GM19468 (cell line): ENCODE measurements around the gene EDA.
"Not testable (repeated sequence)": the region's sequence is repeated elsewhere in the genome, so short reads cannot be mapped to it uniquely, and the experiment has no call there.

ENCODE experiments used
- ATAC-seq: cut with Tn5 transposase; IDR thresholded peaks from one replicate; pipeline ENCODE4 v1.9.1; 2021; ENCODE audit warnings: mild to moderate bottlenecking, moderate library complexity, moderate number of reproducible peaks; ENCODE audit not compliant: unreplicated experiment; ENCODE audit errors: extremely low read depth

Gene EDA

DNA sequence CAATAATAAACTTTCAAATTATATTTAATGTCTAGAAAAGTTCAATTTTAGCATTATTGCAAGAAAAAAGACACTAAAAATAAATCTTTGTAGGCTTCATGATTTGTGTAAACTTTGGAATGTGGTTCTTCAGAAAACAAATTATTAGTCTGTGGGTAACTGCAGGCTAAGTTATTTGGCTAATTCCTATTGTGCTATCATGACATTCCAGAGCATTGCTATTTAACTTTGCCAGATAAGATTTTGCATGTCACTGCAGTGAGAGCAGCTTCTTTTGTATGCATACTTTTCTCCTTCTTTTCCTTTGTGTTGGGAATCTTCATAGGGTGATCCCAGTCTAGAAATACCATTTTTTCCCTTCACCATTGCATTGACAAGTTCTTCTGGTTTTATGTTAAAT, 303.8 kb downstream of the EDA start:
- ATAC-seq = no peak

DNA sequence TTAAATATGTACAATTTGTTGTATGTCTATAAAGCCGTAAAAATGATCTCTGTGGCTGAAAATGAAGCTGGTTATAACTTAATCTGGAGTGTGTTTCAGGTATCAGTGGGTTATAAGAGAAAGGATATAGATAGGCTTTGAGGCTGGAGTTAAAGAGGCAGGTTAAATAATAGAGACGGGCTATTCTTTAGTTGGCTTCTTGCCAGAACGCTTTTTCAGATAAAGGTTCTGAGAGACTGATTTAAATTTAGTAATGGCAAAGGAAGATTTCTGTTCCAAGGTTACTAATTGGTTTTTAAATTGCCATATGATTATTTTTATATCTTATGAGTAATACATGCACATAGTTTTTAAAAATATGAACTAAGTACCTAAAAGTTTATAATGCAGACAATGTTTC, 316.4 kb downstream of the EDA start:
- ATAC-seq = no peak

DNA sequence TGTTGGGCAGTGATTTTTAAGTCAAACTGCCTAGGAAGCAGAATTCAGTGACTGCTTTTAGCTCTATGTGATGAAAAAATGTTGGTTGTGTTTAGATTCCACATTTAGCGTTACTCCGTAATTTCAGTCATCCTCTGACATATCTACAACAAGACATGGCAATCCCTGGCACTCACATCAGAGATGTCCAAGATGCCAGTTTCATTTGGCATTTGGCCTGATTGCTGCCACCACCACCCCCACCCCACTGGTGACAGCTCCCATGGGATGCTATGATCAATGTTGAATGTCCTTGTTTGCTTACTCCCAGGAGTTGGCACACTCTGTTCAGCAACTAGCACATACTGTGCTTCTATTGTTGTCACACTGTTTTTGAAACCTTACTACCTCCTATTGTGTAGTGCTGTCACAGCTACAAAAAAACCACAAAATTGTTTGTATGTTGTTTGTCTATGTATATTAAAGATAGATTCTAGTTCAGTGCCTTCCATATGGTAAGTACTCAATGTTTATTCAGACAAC, 332.4 kb downstream of the EDA start:
- no peak for ATAC-seq

DNA sequence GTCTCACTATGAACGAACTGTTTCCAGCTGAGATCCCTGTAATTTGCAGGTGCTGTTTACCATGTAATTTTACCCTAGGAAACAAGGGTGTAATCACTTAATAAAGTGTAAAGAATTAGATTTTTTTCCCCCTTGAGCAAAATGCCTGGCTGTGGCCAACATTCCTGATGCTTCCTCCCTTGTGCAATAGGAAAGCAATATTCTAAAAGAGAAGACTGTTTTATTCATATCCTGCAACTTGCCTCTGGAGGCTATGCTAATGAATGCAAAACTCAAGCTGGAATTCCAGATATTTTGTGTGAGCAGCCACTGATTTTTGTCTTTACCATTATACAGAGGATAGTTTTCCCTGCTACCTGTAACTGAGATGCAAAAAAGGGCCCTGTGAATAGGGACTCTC, 335.8 kb downstream of the EDA start:
- ATAC-seq = no peak

DNA sequence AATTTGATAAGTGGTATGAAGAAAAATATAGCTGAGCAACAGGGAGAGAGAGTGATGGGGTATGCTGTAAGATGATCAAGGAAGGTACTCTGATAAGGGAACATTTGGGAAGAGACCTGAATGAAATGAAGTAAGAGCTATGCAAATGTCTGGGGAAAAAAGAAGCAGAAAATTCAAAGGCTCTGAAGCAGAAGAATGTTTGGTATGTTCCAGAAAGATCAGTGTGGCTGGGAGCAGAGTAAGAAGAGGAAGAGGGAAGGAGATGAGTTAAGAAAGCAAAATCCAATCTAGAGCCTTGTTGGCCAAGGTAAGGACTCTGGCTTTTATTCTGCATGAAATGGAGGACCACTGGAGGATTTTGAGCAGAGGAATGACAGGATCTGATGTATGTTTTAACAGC, 343.8 kb downstream of the EDA start:
- no peak for ATAC-seq

DNA sequence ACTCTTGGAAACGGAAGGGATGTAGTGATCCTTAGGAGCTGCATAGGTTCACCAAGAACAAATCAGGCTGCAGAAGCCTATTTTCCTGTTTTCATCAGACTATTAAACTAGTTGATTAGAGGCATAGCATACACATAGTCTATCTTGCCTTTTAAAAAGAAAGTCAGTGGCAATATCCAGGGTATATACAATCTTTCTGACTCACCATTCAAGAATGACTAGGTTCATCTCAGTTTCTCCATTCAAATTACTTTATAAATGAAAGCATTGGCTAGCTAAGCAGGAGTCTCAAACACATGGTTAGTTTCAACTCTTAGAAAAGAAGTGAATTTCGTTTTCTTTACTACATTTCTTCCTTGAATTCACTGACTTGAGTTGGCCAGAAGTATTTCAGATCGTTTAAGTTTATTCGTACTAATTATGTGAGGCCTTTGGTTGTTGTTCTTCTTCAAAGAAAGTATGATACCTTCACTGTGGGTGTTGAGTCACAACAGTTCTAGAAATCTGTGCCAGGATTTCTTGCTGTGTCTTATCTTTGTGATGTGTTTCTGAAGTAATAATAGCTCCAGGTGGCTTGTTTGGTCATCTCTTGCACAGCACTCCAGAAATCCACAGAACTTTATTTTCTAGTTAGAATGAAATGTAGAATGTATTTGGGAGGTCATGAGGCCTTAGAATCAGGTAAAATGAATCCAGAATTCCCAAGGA, 345.6 kb downstream of the EDA start:
- no peak for ATAC-seq

DNA sequence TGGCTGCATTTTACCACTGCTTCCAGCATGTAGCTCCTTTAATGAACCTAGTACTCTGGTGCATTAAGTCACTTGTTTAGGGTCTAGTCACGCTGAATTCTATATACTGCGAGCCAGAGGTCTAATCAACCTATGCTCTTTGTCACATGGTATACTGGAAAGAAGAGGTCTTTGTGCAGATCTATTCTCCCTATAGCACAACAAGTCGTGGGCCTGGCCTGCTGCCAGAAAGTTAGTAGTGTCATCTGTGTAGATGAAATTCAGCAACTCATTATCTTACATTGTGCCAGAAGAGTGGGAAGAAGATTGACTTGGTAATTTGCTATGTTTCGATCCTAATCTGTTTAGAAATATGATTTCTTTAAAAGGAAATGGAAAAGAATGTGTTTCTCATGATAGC, 353.0 kb downstream of the EDA start:
- no peak for ATAC-seq

DNA sequence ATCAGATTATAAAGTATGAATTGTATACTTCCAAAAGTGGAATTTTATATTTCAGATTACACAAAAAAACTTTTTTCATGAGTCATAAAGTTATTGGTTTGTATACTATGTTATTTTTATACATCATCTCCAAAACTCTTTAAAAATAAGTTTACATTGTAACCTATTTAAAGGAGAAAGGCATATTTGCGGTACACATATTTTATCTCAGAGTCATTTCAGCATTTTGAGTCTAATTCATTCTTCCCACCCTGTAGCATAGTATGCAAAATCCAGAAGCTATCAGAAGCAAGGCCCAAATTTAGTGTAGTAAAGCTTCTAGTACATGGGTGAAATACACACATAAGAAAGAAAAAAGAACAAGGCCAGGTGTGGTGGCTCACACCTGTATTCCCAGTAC, 353.5 kb downstream of the EDA start:
- ATAC-seq = no peak

DNA sequence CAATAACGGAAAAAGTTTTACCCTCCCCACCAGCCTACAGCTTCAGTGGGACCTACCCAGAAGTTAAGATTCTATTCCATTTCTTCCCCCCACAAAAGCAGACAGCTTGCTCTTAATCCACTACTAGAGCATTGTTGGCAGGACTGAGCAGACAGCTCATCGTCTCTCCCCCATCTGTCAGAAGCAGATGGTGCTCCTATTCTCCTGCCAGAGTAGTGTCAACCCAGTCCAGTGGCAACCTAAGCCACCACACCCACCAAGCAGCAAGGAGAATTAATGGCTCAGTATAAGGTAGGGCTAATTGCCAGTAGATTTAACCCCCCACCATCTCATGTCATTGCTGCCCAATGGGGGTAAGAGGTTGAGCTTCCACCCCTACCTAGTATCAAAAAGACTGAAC, 371.8 kb downstream of the EDA start:
- ATAC-seq = no peak

DNA sequence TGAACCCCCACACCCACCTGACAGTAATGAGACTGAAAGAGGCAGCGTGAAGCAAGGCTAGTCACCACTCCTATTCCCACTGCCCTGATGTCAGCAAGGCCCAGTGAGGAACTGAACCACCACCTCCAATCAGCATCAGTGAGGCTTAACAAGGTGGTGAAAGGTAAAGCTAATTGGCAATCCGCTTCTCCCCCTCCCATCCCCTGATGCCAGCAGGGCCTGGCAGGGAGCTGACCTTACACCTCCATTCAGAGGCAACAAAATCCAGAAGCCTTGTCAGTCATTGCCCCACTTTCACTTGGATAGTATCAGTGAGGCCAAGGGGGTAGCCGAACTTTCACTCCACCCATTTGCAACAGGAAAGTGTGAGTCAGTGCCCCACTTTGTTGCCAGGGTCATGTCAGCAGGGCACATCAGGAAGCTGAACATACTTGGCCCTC, 373.1 kb downstream of the EDA start:
- no peak for ATAC-seq

DNA sequence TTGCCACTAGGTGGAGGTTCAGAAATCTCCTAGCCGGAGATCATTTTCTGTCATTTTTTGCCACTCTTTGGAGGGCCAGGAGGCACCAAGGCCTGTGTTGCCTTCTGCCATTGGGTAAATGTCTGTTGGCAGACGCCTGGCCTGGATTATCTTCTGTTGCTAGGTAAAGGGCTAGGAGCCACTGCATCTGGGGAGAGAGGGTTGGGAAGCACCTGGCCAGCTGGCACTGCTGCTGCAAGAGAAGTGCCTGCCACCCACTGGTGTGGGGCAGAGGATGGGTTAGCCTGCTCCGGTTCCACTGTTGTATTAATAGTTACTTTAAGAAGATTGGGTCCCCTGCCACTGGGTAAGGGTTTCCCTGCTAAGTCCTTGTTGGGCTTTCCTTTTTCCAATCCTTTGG, 375.8 kb downstream of the EDA start:
- no peak for ATAC-seq

DNA sequence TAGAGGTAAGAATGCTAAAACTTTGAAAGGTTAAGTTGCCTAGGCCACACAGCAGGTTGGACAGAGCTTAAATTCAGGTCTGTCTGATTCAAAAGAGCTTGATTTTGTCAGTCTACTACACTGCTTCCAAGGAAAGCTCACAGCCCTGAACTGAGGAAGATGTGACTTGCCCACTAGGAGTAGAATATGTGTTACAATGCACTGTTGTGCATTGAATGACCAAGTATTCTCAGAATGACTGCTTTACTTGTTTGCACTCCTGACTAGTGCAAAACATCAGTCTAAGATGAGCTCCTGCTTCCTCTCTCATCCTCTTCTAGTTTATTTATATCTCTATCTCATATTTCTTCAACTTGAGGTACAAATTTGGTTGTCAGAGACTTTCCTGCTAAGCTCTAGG, 377.6 kb downstream of the EDA start:
- ATAC-seq = no peak

DNA sequence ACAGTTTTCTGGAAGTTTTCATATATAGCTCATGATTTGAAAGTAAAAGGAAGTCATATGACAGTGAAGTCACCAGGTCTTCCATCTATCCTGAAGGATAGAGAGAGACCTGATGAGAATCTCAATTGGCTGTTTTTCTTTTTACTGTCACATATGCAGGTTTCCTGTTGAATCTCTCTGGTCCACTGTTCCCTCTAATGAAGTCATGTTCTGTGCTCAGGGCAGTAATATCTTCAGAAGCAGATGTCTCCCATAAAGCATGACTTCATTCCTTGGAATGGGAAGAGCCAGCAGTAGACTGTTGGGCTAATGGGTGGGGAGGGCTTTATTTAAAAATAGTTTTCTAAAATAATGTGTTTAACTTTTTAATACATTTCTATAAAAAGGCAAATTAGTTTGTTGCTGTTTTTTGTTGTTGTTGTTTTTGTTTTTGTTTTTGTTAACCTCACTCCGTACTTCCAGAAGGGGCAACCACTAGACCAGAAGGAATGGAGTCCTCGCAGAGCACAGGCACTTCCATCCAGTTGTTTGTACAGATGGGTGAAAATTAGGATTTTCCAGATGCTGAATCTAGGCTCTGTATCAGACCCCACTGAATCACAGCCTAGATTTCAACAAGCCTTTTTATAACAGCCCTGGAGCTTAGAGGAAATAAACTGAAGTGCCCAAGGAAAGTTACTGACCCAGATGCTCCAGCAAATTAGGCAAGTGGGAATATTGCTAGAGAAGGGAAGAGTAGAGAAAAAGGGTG, 379.6 kb downstream of the EDA start:
- ATAC-seq = no peak

DNA sequence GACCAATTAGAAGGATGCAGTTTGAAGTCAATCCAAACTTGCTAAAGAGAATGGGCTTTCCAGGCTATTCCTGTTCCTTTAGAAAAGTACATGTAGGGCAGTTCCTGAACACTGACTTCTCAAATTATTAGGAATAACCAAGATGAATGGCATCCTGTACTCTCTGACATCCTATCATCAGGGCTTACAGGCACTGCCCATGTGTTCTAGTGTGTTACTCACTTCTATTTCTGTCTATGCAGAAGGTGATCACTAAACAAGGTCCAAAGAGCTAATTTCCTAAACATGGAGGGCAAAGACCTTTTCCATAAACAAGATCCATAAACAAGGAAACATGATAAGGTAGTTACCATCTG, 380.2 kb downstream of the EDA start:
- ATAC-seq = no peak

DNA sequence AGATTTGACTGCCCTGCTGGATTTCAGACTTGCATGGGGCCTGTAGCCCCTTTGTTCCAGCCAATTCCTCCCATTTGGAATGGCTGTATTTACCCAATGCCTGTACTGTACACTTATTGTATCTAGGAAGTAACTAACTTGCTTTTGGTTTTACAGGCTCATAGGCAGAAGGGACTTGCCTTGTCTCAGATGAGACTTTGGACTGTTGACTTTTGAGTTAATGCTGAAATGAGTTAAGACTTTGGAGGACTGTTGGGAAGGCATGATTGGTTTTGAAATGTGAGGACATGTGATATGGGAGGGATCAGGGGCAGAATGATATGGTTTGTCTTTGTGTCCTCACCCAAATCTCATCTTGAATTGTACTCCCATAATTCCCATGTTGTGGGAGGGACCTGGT, 382.4 kb downstream of the EDA start:
- ATAC-seq = not testable (repeated sequence)

DNA sequence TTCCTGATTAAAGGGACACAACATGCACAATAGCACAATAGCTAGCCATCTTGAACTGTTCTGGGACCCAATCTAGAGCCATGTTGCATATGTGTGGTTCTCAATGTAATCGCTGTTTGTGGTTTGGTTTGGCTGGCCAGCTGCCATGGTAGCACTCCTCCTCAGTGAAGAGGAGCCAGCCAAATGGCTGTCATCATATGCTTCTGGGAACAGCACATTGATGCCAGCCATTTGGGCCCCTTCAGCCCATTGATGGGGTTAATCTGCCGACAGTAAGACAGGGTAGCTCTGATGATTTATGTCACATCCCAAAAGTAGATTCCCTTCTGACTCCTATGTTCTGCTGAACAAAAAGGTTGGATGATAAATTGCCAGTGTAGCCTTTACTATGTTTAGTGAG, 385.4 kb downstream of the EDA start:
- no peak for ATAC-seq

DNA sequence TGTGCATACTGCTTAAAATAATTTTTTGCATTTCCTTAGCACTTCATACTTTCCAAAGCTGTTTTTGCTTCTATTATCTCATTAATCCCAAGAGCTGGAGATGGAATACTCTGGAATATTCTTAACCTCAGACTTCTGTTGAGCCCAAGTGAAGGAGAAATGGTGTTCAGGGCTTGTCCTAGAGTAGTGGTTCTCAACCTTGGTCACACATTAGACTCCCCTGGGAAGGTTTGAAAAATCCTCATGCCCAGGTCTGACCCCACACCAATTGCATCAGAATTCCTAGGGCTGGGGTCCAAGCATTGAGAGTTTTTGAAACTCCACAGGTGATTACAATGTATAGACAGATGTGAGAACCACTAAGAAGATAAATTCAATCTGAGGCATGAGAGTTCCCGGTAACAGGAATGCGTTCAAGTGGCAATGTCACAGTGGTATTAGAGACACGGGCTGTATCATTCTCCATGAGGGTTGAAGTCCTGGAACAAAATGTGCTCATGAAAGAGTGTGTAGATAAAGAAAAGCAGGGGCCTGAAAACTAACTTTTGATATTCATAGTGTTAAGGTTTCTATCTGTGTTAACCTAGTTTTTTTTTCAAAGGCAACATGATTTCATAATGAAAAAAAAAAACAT, 385.9 kb downstream of the EDA start:
- no peak for ATAC-seq

DNA sequence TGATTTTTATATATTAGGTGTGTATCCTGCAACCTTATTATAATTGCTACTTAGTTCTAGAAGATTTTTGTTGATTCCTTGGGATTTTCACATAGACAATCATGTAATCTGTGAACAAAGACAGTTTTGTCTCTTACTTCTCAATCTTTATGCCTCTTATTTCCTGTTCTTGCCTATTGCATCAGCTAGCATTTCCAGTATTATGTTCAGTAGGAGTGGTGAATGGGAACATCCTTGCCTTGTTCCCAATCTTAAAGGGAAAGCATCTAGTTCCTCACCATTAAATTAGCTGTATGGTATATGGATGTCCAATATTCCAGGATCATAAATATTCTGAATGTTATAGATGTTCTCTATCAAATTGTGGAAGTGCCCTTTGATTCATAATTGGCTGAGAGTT, 392.0 kb downstream of the EDA start:
- ATAC-seq = no peak

DNA sequence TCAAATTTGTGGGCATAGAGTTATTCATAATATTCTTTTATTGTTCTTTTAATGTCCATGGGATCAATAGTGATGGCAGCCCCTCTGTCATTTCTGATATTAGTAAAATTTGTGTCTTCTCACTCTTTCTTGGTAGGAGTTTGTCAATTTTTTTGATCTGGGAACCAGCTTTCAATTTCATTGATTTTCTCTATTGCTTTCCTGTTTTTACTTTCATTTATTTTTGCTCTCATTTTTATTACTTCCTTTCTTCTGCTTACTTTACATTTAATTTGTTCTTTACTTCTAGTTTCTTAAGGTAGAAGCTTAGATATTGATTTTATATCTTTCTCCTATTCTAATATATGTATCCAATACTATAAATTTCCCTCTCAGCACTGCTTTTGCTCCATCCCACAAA, 393.1 kb downstream of the EDA start:
- ATAC-seq = no peak

DNA sequence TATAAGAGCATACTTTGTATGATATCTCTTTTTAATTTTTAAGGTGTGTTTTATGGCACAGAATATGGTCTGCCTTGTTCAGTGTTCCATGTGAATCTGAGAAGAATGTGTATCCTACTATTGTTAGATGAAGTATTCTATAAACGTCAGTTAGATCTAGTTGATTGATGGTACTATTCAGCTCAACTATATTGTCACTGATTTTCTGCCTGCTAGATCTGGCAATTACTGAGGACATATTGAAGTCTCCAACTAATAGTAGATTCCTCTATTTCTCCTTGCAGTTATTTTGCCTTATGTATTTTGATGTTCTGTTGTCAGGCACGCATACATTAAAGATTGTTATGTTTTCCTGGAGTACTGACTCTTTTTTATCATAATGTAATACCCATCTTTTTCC, 394.1 kb downstream of the EDA start:
- ATAC-seq = no peak

DNA sequence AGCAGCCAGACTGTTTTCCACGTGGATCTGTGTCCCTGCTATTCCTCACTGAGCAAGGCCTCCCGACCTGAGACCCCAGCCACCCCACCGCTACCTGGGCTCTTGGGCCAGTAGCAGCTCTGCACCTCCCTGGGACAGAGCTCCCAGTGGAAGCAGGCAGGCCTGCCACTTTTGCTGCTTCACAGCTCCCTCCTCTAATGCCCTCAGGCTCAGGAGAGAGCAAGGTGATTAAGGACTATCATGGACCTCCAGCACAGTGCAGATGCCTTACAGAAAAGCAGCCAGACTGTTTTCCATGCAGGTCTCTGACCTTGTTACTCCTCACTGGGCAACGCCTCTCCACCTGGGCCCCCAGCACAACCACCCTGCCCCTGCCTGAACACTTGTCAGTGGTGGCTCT, 396.8 kb downstream of the EDA start:
- no peak for ATAC-seq
